Large intestine (tissue), 3 donors: Measurements from ENCODE around the gene HADHB. TPM values are rescaled to one million over a fixed set of nuclear protein-coding genes. Genes with fewer than 3 reads are reported as not detected.

Experiments
- DNase-seq, 2 donors: peaks; one replicate each; pipeline versions ENCODE4 v3.0.0 to v3.0.0-alpha.2; 2013
- H3K27ac ChIP-seq: one replicate; pipeline ENCODE4 v1.5.1; 2013; ENCODE audit warnings: low read length
- H3K27me3 ChIP-seq: 2 replicates; pipeline ENCODE4 v1.6.1; 2013; ENCODE audit warnings: low read length; ENCODE audit not compliant: control insufficient read depth, insufficient read depth
- H3K36me3 ChIP-seq: 2 replicates; pipeline ENCODE4 v1.6.1; 2013; ENCODE audit warnings: low read length; ENCODE audit not compliant: control insufficient read depth, insufficient read depth
- H3K4me1 ChIP-seq: one replicate; pipeline ENCODE4 v1.6.1; 2013; ENCODE audit warnings: low read length; ENCODE audit not compliant: control insufficient read depth, insufficient read depth
- H3K4me3 ChIP-seq: one replicate; pipeline ENCODE4 v1.5.1; 2013; ENCODE audit warnings: low read length
- H3K9me3 ChIP-seq: one replicate; pipeline ENCODE4 v1.6.1; 2013; ENCODE audit warnings: mild to moderate bottlenecking, low read depth, low read length, moderate library complexity; ENCODE audit not compliant: control insufficient read depth
- whole genome bisulfite sequencing: methylation state at CpG from one replicate; pipeline ENCODE4 v1.1.5; 2013; ENCODE audit warnings: low lambda C conversion rate; ENCODE audit not compliant: insufficient coverage; 5-methylcytosine and 5-hydroxymethylcytosine counted together
- polyA plus RNA-seq: library from polyadenylated mRNA; unstranded; fragments of 120-200 nt; gene quantifications from one replicate; pipeline ENCODE4 v1.2.1, GENCODE V29; 2013

The HADHB gene
- polyA plus RNA-seq, 1 donor, result 115 TPM

DNA sequence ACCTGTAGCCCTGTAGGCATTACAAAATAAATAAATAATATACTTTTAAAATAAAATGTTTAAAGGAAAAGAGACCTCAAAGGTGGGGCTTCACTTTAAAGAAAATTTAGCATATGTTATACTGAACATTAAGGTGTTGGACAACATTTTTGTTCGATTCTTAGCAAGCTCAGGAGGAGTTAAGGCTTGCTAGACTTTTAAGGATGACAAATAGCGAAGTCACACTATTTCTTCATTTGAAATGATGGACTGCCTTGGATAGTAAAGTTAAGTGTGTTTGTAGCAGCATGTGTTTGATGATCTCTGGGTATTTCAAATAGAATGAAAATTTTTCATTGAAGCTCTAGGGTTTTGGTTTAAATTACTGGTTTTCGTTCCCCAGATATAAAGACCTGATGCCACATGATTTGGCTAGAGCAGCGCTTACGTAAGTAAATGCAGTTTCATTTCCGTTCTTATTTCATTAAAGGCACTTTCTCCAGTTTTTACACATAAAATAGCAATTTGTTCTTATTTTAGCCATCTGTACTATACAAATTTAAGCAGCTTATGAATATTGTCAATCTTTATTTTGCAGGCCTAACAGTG, 24.9 kb downstream of the HADHB start:
- Histone ChIP-seq H3K36me3 (peaks cover 15% of the 10 kb centered on the region), H3K4me3 (no peak overlapping the region), H3K27ac (no peak overlapping the region), H3K27me3 (no peaks in the 10 kb centered on the region), H3K4me1 (no peaks in the 10 kb centered on the region), H3K9me3 (no peaks in the 10 kb centered on the region)
- 100% methylated on average over 3 of the region's 6 CpGs for WGBS
- no peak for DNase-seq

- no peak overlapping the region for H3K4me3 ChIP-seq
- no peaks in the 10 kb centered on the region for H3K9me3 ChIP-seq
- DNase-seq, result no peak
- H3K27me3 ChIP-seq, result no peaks in the 10 kb centered on the region
- H3K36me3 ChIP-seq, result peaks cover 17% of the 10 kb centered on the region
- no peaks in the 10 kb centered on the region for H3K4me1 ChIP-seq
- H3K27ac ChIP-seq, result no peak overlapping the region
These were observed 25.6 kb downstream of the HADHB start for GRCh38 chr2:26270373-26270772.

DNA sequence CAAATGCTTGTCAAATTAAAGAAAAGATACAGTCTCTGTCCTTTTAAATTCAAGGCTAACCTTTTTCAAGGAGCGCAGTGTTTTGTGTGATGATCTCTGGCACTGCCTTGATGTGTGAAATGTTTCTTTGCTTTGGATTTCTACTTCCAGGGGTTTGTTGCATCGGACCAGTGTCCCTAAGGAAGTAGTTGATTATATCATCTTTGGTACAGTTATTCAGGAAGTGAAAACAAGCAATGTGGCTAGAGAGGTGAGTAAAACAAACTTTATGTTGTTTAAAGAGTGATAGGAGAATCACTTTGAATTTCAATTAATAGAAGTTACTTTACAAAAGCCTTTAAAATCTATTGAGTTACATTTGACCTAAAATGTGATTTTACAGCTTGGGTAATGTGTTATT, 28.8 kb downstream of the HADHB start:
- no peak for DNase-seq
- no peaks in the 10 kb centered on the region for H3K27me3 ChIP-seq
- H3K27ac ChIP-seq, result no peak overlapping the region
- no peak overlapping the region for H3K4me3 ChIP-seq
- H3K4me1 ChIP-seq, result no peaks in the 10 kb centered on the region
- WGBS, result no CpG with 5 or more reads among the region's 2 CpGs
- H3K9me3 ChIP-seq, result no peaks in the 10 kb centered on the region
- H3K36me3 ChIP-seq, result peaks cover 28% of the 10 kb centered on the region

GRCh38 chr2:26274058-26274613, 29.4 kb downstream of the HADHB start:
- Histone ChIP-seq H3K4me3 (no peak overlapping the region), H3K27ac (no peak overlapping the region), H3K36me3 (peaks cover 34% of the 10 kb centered on the region), H3K4me1 (no peaks in the 10 kb centered on the region), H3K9me3 (no peaks in the 10 kb centered on the region), H3K27me3 (no peaks in the 10 kb centered on the region)
- no CpG with 5 or more reads among the region's 5 CpGs for WGBS
- peak; percentile 73 to 83 for DNase-seq

GRCh38 chr2:26276484-26277227, 31.9 kb downstream of the HADHB start:
- no peak overlapping the region for H3K27ac ChIP-seq
- no peak for DNase-seq
- H3K9me3 ChIP-seq, result no peaks in the 10 kb centered on the region
- peaks cover 53% of the 10 kb centered on the region for H3K36me3 ChIP-seq
- 86% methylated on average over 2 of the region's 4 CpGs for WGBS
- H3K4me1 ChIP-seq, result no peaks in the 10 kb centered on the region
- H3K27me3 ChIP-seq, result no peaks in the 10 kb centered on the region
- H3K4me3 ChIP-seq, result no peak overlapping the region

GRCh38 chr2:26279886-26280285, 35.1 kb downstream of the HADHB start:
- H3K4me3 ChIP-seq, result no peak overlapping the region
- peaks cover 57% of the 10 kb centered on the region for H3K36me3 ChIP-seq
- no peak overlapping the region for H3K27ac ChIP-seq
- WGBS, result 100% methylated on average over 1 of the region's 3 CpGs
- H3K27me3 ChIP-seq, result no peaks in the 10 kb centered on the region
- H3K9me3 ChIP-seq, result no peaks in the 10 kb centered on the region
- DNase-seq, result no peak
- no peaks in the 10 kb centered on the region for H3K4me1 ChIP-seq

GRCh38 chr2:26281226-26281625, 36.5 kb downstream of the HADHB start:
- DNase-seq, result peak in 1 of 2 donors; percentile 7
- Histone ChIP-seq H3K36me3 (peaks cover 55% of the 10 kb centered on the region), H3K9me3 (no peaks in the 10 kb centered on the region), H3K27ac (no peak overlapping the region), H3K27me3 (no peaks in the 10 kb centered on the region), H3K4me3 (no peak overlapping the region), H3K4me1 (no peaks in the 10 kb centered on the region)
- no CpG with 5 or more reads among the region's 2 CpGs for WGBS

- Histone ChIP-seq H3K9me3 (no peaks in the 10 kb centered on the region), H3K27me3 (no peaks in the 10 kb centered on the region), H3K4me1 (no peaks in the 10 kb centered on the region), H3K36me3 (peaks cover 47% of the 10 kb centered on the region), H3K4me3 (no peak overlapping the region), H3K27ac (peak overlapping the region; percentile 23)
- WGBS, result 0% methylated on average over 1 of the region's 2 CpGs
- peak; percentile 53 to 87 for DNase-seq
These were observed 38.9 kb downstream of the HADHB start for GRCh38 chr2:26283606-26284005.

GRCh38 chr2:26284132-26284531, 39.4 kb downstream of the HADHB start:
- no peaks in the 10 kb centered on the region for H3K4me1 ChIP-seq
- peaks cover 45% of the 10 kb centered on the region for H3K36me3 ChIP-seq
- no CpG with 5 or more reads among the region's 3 CpGs for WGBS
- no peaks in the 10 kb centered on the region for H3K9me3 ChIP-seq
- no peak overlapping the region for H3K4me3 ChIP-seq
- DNase-seq, result peak in 1 of 2 donors; percentile 17
- H3K27ac ChIP-seq, result no peak overlapping the region
- no peaks in the 10 kb centered on the region for H3K27me3 ChIP-seq

DNA sequence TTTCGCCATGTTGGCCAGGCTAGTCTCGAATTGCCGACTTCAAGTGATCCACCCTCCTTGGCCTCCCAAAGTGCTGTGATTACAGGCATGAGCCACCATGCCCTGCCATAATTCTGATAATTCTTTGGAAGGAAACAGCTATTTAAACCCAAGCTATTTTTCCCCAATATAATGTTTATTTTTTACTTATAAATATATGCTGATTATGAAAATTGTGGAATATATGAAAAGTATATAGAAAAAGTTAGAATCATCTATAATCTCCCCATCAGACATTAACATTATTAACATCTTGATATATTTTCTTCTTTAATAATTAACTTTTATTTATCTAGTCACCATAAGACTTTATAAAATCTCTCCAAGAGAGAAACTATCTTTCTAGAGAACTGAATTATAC, 41.2 kb downstream of the HADHB start:
- no CpG with 5 or more reads among the region's 3 CpGs for WGBS
- Histone ChIP-seq H3K27ac (no peak overlapping the region), H3K9me3 (no peaks in the 10 kb centered on the region), H3K4me1 (no peaks in the 10 kb centered on the region), H3K4me3 (no peak overlapping the region), H3K36me3 (peaks cover 40% of the 10 kb centered on the region), H3K27me3 (no peaks in the 10 kb centered on the region)
- no peak for DNase-seq
